Transverse colon (tissue), 4 donors: Measurements from ENCODE around the gene NUP133. TPM values are rescaled to one million over a fixed set of nuclear protein-coding genes. Genes with fewer than 3 reads are reported as not detected.
"Not testable (repeated sequence)": the region's sequence is repeated elsewhere in the genome, so short reads cannot be mapped to it uniquely, and the experiment has no call there.

Experiments used
- DNase-seq: peaks from one replicate; pipeline ENCODE4 v3.0.0-alpha.2; 2019
- H3K27ac ChIP-seq, 4 donors: fragments of 200-600 bp; sonication (generic); 2 replicates each; pipeline ENCODE4 v1.5.1; 2016 to 2018; ENCODE audit warnings: inconsistent platforms in 4 of 4
- H3K27me3 ChIP-seq: fragments of 200-600 bp; sonication (generic); 2 replicates; pipeline ENCODE4 v1.5.1; 2017; ENCODE audit warnings: inconsistent platforms
- H3K36me3 ChIP-seq, 4 donors: fragments of 200-600 bp; sonication (generic); 2 replicates each; pipeline ENCODE4 v1.5.1; 2017 to 2019; ENCODE audit warnings: inconsistent platforms in 4 of 4
- H3K4me1 ChIP-seq, 4 donors: fragments of 200-600 bp; sonication (generic); 2 replicates each; pipeline ENCODE4 v1.5.1; 2017 to 2020; ENCODE audit warnings: inconsistent platforms in 4 of 4
- H3K4me3 ChIP-seq, 4 donors: fragments of 200-600 bp; sonication (generic); 1 replicate in 1 of 4; 2 replicates in 3 of 4; pipeline versions ENCODE4 v1.5.1 to v1.6.1; 2017 to 2019; ENCODE audit warnings: inconsistent platforms in 4 of 4
- H3K9me3 ChIP-seq, 2 donors: fragments of 200-600 bp; sonication (generic); 2 replicates each; pipeline ENCODE4 v1.5.1; 2017 to 2019; ENCODE audit warnings: inconsistent platforms in 2 of 2
- EP300 ChIP-seq: sonication (generic); formaldehyde crosslinking; IDR thresholded peaks from one replicate; pipeline ENCODE4 v1.6.1; 2017; ENCODE audit warnings: antibody characterized with exemption, low read depth
- POLR2A ChIP-seq: fragments of 450-650 bp; IDR thresholded peaks from one replicate; pipeline ENCODE4 v1.6.1; 2016; ENCODE audit warnings: antibody characterized with exemption, mild to moderate bottlenecking, moderate library complexity
- POLR2AphosphoS5 ChIP-seq, 3 donors: sonication (generic); formaldehyde crosslinking; IDR thresholded peaks; one replicate each; pipeline ENCODE4 v1.6.1; 2016; ENCODE audit warnings: antibody characterized with exemption in 3 of 3
- WGBS, 2 donors: methylation state at CpG; one replicate each; pipeline ENCODE4 v1.1.5; 2018; ENCODE audit warnings: low coverage in 1 of 2; 5-methylcytosine and 5-hydroxymethylcytosine counted together
- in situ Hi-C, 4 donors: fragments of 200-750 bp; cut with MboI; loops; one replicate each; pipeline versions ENCODE4 v1.15.0 to v1.15.1; 2017; ENCODE audit warnings: low sequenced_read_pairs in 3 of 4, low pct_ligation_motif_present in 1 of 4, low pct_unique_long_range_greater_than_20kb in 1 of 4
- intact Hi-C: fragments of 100-400 bp; cut with DNase I; formaldehyde crosslinking; loops from one replicate; pipeline ENCODE4 v1.15.1; 2023; ENCODE audit warnings: low total_unique reads
- total RNA-seq, 4 donors: library from RNA; depleted of rRNA; stranded (reverse); fragments of >200 nt; gene quantifications; one replicate each; pipeline ENCODE4 v1.1.0, GENCODE V29; 2016
- TF ChIP-seq, protein P1 (sequence below), 5 experiments: fragments of 200-600 bp in 3 of 5; fragments of 450-650 bp in 2 of 5; sonication (generic) in 3 of 5; IDR thresholded peaks; 1 replicate in 2 of 5; 2 replicates in 3 of 5; pipeline ENCODE4 v1.5.1; 2016 to 2017; ENCODE audit warnings: antibody characterized with exemption in 5 of 5, inconsistent platforms in 3 of 5, mild to moderate bottlenecking in 2 of 5, moderate library complexity in 1 of 5

The NUP133 gene
- total RNA-seq, 4 donors from 2014 or later = 14.6 to 118 (median 22.9) TPM

DNA sequence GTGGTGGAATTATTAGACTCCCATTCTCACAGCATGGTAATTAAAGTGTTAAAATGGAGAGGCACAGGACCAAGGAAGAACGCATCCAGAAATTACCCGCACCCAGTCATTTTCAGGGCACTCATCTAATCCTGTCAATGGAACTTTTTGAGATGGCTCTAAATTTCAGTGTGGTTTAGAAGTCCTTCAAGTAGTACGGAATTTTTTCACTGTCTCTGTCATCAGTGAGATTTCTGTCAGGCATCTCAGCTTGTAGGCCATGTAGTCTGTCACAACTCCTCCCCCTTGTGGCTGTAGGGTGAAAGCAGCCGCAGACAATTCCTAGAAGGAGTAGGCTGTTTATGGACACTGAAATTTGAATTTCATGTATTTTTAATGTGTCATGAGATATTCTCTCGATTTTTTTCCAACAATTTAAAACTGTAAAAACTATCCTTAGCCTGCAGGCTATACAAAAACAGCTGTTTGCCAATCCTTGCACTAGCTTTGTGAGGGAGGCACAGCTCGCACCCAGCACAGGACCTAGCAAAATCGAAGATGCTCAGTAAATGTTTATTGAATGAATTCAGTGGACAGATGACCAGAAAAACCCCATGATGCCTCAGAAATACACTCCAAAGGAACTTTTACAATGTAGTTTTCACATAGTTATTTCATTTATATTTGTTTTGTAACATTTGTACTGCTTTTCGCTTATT lies 6.6 kb upstream of the NUP133 start:
- no peaks in the 10 kb centered on the region for H3K27me3 ChIP-seq
- 43 to 44% methylated on average over 7 to 8 of the region's 8 CpGs for WGBS, 2 donors
- in situ Hi-C loops (no loop called here), intact Hi-C loops (no loop called here)
- DNase-seq = peak; percentile 59
- H3K4me3 ChIP-seq = no peak overlapping the region
- H3K36me3 ChIP-seq = peaks cover 0 to 8% (median 0%) of the 10 kb centered on the region in 4 donors
- no peaks in the 10 kb centered on the region for H3K9me3 ChIP-seq
- peaks cover 0 to 3% (median 0%) of the 10 kb centered on the region in 4 donors for H3K4me1 ChIP-seq
- H3K27ac ChIP-seq = no peak overlapping the region
- TF ChIP-seq POLR2A (no peak), EP300 (no peak), POLR2AphosphoS5 (IDR thresholded peaks at IDR 0.05) (no peak)
- TF ChIP-seq, protein P1, sequence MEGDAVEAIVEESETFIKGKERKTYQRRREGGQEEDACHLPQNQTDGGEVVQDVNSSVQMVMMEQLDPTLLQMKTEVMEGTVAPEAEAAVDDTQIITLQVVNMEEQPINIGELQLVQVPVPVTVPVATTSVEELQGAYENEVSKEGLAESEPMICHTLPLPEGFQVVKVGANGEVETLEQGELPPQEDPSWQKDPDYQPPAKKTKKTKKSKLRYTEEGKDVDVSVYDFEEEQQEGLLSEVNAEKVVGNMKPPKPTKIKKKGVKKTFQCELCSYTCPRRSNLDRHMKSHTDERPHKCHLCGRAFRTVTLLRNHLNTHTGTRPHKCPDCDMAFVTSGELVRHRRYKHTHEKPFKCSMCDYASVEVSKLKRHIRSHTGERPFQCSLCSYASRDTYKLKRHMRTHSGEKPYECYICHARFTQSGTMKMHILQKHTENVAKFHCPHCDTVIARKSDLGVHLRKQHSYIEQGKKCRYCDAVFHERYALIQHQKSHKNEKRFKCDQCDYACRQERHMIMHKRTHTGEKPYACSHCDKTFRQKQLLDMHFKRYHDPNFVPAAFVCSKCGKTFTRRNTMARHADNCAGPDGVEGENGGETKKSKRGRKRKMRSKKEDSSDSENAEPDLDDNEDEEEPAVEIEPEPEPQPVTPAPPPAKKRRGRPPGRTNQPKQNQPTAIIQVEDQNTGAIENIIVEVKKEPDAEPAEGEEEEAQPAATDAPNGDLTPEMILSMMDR (IDR thresholded peaks at IDR 0.05) = peak; percentile 60 to 79 (median 73)

DNA sequence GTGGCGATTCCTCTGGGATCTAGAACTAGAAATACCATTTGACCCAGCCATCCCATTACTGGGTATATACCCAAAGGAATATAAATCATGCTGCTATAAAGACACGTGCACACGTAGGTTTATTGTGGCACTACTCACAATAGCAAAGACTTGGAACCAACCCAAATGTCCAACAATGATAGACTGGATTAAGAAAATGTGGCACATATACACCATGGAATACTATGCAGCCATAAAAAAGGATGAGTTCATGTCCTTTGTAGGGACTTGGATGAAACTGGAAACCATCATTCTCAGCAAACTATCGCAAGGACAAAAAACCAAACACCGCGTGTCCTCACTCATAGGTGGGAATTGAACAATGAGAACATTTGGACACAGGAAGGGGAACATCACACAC lies 3.5 kb upstream of the NUP133 start:
- H3K9me3 ChIP-seq, in situ Hi-C loops, H3K4me3 ChIP-seq, DNase-seq, H3K27me3 ChIP-seq, intact Hi-C loops, H3K27ac ChIP-seq, H3K36me3 ChIP-seq: not testable (repeated sequence)
- H3K4me1 ChIP-seq = peaks cover 9 to 20% (median 12%) of the 10 kb centered on the region in 4 donors
- 45 to 82% methylated on average over 2 to 6 of the region's 6 CpGs for WGBS, 2 donors

DNA sequence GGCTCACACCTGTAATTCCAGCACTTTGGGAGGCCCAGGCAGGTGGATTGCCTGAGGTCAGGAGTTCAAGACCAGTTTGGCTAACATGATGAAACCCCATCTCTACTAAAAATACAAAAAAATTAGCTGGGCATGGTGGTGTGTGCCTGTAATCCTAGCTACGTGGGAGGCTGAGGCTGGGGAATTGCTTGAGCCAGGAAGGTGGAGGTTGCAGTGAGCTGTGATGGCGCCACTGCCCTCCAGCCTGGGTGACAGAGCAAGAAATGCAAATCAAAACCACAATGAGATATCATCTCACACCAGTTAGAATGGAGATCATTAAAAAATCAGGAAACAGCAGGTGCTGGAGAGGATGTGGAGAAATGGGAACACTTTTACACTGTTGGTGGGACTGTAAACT lies 3.1 kb upstream of the NUP133 start:
- intact Hi-C loops, H3K9me3 ChIP-seq, DNase-seq, H3K36me3 ChIP-seq, H3K27ac ChIP-seq, H3K4me3 ChIP-seq, H3K27me3 ChIP-seq, in situ Hi-C loops: not testable (repeated sequence)
- peaks cover 9 to 24% (median 12%) of the 10 kb centered on the region in 4 donors for H3K4me1 ChIP-seq
- 86 to 90% methylated on average over 2 of the region's 2 CpGs for WGBS, 2 donors

DNA sequence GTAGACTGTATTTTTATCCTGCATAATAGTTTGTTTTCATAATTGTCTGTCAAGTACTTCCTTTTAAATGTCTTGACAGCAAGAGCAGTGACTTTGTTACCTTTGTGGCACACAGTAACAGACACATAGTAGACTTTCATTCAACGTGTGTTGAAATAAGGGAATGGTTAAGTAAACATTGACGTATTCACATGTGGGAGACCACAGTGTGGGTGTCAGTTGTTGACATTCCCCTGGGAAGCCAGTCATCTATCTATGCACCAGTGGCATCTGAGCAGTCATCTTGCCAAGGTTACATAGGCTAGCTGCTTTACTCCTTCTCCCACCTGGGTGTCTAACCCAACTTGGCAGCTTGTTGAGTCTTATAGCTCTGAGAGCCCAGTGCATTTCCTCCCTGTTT lies 1.4 kb upstream of the NUP133 start:
- in situ Hi-C loops (no loop called here), intact Hi-C loops (no loop called here)
- WGBS, 2 donors = 64 to 77% methylated on average over 2 of the region's 2 CpGs
- no peak for DNase-seq
- Histone ChIP-seq H3K27me3 (no peaks in the 10 kb centered on the region), H3K27ac (no peak overlapping the region), H3K4me3 (no peak overlapping the region), H3K36me3 (no peaks in the 10 kb centered on the region), H3K9me3 (no peaks in the 10 kb centered on the region), H3K4me1 (peaks cover 9 to 24% (median 12%) of the 10 kb centered on the region in 4 donors)
- TF ChIP-seq POLR2A (no peak), POLR2AphosphoS5 (IDR thresholded peaks at IDR 0.05) (no peak), EP300 (no peak)
- TF ChIP-seq, protein P1 (IDR thresholded peaks at IDR 0.05) = no peak

DNA sequence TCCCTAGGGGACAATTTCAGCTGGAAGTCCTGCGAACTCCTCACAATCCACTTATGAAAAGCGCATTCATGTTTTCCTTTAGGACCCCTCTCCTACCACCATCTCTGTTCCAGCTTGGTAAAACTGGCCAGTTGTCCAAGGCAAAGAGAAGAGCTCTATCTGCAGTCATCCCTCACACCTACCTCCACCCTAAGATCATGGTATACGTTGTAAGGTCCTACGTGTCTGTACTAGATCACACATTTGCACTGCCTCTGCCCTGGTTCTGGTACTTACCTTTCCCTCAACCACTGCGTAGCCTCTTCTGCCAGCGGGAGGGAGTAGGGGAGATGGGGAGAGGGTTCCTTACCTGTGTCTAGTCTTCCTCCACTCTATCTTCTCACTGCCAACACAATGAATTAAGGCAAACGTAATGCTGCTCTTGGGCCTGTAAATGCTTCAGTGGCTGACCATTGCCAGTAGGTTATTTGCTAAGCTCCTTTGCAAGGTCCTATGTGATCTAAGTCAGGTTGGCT lies 739 bp upstream of the NUP133 start:
- H3K4me1 ChIP-seq = peaks cover 9 to 22% (median 12%) of the 10 kb centered on the region in 4 donors
- no peaks in the 10 kb centered on the region for H3K36me3 ChIP-seq
- intact Hi-C loops = no loop called here
- H3K4me3 ChIP-seq = peak overlapping the region; percentile 38 to 98 (median 92)
- WGBS, 2 donors = 83 to 91% methylated on average over 6 to 7 of the region's 7 CpGs
- H3K9me3 ChIP-seq = no peaks in the 10 kb centered on the region
- in situ Hi-C loops = no loop called here
- H3K27me3 ChIP-seq = no peaks in the 10 kb centered on the region
- peak overlapping the region; percentile 96 to 99 (median 97) for H3K27ac ChIP-seq
- TF ChIP-seq POLR2AphosphoS5 (IDR thresholded peaks at IDR 0.05) (no peak), EP300 (no peak), POLR2A (no peak)
- DNase-seq = no peak
